Measurements from ENCODE around the gene AURKB.
A peak's percentile ranks its signal among the peaks of the same experiment; 100 is the strongest.
"Not testable (repeated sequence)": the region's sequence is repeated elsewhere in the genome, so short reads cannot be mapped to it uniquely, and the experiment has no call there.

AURKB gene

DNA sequence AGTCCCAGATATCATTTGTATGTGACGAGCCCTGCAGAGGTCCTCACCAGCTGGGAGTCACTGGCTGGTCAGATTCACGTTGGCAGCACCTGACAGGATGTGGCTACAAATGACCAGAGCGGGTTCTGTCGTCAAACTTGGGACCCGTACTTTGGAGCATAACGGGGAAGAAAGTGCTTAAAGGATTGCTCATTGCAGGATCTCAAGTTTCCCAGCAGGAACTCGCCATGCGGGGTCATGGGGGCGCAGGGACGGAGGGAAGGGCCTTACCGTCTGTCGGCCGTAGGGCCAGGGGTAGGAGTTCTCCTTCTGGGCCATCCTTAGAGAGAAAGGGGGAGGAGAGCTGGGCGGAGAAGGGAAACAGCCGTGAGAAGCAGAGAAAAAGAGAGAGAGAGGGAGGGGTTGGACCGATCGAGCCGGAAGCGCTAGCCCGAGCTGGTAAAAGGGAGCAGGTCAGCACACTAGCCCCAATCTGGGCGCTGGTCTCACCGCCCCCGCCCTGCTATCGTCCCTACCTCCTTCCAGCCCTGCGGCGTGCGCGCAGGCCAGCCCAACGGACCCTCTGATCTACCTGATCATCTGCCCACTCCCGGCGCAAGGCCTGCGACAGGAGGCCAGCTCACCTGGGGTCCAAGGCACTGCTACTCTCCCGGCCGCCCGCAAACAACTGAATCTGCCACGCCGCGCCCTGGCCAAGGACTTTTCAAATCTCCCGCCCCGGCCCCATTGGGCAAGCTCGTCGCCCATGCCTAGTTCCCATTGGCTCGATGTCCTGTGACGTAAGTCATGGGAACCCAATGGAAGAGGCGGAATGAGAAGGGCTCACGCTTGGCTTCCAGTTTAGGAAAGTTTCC, at the start of gene AURKB:
Gene AURKB, minus strand, starts transcription at position 669 of the 854 bp plus-strand sequence. Its CDS starts 351 bp downstream, at position 318.
- DNase-seq, result peak; percentile 83

DNA sequence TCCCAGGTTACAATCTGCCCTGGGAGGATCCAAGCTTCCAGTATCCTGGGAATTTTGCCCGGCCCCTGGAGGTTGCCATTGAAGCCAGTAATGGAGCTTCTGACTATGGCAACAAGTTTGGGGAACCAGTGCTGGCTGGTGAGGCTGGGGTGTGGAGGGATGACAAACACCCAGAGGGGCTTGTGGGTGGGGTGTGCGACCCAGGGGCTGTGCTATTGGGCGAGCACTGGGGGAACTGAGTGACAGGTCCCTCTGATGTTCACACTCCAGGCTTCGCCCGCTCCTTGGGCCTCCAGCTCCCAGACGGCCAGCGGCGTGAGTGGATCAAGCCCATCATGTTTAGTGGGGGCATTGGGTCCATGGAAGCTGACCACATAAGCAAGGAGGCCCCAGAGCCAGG, 47.4 kb upstream of the AURKB start:
- no peak for DNase-seq

DNA sequence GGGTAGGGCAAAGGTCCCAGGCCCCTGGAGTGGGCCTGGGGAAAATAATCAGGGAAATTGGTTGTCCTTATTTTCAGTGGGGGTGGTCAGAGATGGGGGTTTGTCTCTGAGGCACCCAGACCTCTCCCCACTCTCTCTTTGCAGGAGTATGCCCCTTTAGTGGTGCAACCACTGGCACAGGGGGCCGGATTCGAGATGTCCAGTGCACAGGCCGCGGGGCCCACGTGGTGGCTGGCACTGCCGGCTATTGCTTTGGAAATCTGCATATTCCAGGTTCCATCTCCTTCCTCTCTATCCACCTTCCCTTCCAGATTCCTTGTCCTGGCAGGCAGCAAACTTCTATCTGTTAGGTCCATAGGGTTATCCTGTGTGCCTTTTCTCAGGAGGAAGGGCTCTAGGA, 46.3 kb upstream of the AURKB start:
- no peak for DNase-seq

DNA sequence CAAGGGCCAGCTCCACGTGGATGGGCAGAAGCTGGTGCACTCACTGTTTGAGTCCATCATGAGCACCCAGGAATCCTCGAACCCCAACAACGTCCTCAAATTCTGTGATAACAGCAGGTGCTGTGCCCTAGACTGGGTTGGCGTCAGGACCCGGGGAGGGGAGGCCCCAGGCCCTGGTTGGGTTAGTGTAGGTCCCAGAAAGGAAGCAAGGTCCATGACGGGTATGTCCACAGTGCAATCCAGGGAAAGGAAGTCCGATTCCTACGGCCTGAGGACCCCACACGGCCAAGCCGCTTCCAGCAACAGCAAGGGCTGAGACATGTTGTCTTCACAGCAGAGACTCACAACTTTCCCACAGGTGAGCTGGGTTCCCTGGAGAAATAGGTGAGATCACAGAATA, 45.9 kb upstream of the AURKB start:
- DNase-seq, result no peak

DNA sequence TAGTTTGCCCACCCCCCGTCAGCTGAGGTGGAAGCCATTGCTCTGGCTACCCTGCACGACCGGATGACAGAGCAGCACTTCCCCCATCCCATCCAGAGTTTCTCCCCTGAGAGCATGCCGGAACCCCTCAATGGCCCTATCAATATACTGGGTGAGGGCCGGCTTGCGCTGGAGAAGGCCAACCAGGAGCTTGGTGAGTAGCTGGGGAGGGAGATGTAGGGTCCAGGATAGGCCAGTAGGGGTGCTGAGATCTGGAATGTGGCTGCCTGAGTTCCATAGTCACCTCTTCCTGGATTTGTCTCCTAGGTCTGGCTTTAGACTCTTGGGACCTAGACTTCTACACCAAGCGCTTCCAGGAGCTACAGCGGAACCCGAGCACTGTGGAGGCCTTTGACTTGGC, 45.1 kb upstream of the AURKB start:
- no peak for DNase-seq

DNA sequence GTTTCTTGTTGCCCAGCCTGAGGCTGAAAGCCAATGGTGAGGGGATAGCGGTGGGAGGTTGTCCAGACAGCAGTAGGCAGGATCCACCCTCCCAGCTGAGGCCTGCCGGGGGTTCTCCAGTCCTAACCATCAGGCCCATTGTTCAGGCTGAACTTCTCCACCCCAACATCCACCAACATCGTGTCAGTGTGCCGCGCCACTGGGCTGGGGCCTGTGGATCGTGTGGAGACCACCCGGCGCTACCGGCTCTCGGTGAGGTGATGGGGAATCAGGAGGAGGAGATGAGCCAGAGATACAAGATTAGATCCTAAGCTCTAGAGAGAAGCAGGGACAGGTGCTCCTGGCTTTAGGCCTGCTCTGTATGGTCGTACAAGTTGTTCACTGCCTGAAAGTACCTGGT, 44.5 kb upstream of the AURKB start:
- DNase-seq, result no peak

DNA sequence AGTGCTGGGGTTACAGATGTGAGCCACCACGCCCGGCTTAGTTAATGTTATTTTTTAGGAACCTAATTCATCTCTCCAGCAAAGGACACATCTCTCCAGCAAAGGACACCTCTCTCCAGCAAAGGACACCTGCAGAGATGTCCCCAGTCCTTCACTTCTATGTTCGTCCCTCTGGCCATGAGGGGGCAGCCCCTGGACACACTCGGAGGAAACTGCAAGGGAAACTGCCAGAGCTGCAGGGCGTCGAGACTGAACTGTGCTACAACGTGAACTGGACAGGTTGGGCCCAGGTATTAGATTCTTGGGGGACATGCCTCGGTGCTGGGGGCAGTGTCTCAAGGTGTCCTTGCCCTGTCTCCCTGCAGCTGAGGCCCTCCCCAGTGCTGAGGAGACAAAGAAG, 43.4 kb upstream of the AURKB start:
- no peak for DNase-seq

DNA sequence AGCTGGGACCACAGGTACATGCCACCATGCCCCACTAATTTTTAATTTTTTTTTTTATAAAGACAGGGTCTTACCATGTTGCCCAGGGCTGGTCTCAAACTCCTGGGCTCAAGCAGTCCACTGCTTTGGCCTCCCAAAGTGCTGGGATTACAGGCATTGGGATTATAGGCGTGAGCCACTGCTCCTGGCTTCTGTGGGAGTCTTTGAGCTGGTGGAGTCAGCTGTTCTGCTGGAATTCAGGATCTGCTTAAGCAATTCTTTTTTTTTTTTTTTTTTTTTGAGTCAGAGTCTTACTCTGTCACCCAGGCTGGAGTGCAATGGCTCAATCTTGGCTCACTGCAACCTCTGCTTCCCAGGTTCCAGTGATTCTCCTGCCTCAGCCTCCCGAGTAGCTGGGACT, 41.0 kb upstream of the AURKB start:
- DNase-seq, result not testable (repeated sequence)

DNA sequence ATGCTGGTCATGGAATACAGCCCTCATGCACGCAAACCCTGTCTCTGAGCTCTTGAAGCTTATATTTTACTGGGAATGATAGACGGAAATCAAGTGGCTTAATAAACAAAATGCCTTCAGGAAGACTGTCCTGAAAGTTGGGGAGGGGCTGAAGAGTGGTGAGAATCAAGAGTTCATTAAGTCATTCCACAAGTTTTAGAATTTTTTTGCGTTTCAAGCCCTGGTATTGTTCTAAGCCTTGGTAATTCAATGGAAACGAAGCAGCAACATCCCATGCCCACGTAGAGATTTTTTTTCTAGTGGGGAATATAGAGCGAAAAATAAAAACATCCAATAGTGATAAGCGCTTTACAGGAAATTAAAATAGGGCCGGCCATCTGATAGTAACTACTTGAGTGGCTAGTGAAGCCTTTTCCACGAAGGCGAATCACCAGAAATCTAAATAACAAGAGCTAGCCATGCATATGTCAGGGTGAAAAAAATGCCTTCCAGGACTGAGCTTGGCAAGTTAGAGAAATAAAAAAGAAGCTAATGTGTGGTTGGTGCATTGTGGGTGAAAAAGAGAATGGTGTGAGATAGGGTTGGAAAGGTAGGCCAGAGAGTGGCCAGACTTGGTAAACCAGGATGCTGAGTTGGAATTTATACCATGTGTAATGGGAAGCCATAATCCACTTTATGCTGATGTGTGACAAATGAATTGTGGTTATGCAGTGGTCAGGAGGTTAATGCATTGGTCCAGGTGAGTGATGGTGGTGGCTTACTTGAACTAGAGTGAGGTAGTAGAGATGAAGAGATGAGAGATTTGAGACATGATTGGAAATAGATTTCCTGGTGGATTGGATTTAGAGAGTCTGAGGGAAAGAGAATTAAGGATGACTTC, 39.5 kb upstream of the AURKB start:
- no peak for DNase-seq

DNA sequence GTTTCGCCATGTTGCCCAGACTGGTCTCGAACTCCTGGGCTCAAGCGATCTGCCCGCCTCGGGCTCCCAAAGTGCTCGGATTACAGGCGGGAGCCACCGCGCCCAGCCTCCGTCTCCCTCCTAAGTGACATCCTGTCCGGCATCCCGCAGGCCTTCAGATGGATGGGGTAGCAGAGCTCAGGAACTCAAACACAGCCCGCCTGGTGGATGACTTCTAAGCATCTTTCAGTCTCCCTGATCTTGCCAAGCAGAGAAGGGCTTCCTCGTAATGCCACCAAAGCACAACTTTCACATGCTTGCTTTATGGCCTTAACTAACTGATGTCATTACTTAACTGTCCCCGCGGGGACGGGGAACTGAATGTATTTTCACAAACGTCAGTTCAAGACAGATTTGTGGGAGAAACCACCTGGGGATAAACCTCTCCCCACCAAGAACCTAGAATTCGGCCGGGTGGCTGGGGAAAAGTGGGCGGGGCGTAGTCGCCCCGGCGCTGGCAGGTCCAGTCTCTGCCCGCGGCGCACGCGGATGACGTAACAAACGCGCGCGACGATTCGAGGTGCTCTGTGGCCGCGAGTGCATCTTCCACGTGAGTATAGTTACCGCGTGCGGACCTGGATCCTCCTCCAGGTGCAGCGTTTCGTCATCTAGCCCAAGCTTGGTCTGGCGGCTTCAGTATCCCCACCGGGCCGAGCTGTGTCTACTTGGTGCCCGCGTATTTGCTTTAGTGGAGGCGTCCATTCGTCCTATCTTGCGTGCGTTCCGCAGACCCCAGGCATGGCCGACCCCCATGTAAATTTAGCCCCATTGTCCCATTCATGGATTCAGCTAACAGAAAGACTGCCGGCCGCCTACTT, 38.6 kb upstream of the AURKB start, which contains the start of gene PFAS:
Gene PFAS, plus strand, starts transcription at position 539 of the 857 bp plus-strand sequence. CDS start 4,649 bp downstream, outside the sequence.
- peak; percentile 53 for DNase-seq

DNA sequence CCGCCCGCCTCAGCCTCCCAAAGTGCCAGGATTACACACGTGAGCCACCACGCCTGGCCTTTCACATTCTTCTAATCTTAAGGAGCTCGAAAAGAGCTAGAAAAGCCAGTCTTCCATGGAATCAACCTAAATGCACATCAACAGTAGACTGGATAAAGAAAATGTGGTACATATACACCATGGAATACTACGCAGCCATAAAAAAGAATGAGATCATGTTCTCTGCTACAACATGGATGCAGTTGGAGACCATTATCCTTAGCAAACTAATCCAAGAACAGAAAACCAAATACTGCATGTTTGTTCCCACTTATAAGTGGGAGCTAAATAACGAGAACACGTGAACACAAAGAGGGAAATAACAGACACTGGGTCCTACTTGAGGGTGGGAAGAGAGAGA, 34.4 kb upstream of the AURKB start:
- no peak for DNase-seq

DNA sequence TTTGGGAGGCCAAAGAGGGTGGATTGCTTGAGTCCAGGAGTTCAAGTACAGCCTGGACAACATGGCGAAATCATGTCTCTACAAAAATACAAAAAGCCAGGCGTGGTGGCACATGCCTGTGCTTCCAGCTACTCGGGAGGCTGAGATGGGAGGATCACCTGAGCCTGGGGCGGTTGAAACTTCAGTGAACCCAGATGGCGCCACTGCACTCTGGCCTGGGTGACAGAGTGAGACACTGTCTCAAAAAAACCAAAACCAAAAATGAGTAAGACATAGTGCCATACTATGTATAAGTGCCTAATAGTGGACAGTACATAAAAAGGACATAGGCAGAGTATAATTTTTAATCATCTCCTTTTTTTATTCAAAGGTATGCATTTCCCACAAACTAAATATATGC, 33.5 kb upstream of the AURKB start:
- no peak for DNase-seq

DNA sequence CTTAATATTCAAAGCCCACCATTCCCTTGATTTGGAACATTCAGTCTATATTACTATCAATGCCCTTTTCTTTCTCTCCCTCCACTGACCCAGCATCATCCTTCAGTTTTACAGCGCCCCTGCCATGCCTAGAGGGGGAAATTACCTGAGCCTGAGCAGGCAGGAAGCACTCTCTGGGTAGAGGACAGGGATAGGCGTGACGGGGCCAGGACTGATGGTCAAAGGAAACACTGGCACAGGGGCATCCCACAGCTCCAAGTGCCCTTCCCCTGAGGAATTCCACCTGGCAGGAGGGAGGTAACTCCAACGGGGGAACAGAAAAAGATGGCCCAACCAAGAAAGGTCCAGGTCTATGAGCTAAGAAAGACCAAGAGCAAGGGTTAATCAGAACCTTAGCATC, 27.5 kb upstream of the AURKB start:
- no peak for DNase-seq

DNA sequence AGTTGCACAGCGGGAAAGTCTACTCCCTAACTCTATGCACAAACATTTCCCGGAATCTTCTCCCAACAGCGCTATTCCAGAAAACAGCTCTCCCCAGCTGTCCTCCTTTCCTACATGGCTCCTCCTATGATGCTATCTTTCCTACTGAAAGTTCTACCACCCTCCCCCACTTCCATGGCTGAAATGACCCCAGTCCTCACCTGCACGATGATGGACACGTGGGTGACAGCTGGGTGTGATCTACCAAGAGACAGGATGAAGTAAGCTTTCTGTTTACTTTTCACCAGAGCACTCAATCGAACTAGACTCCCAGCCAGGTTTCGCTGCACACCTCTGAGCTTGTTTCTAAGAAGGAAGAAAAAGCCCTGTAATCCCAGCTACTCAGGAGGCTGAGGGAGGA, 26.8 kb upstream of the AURKB start:
- no peak for DNase-seq

DNA sequence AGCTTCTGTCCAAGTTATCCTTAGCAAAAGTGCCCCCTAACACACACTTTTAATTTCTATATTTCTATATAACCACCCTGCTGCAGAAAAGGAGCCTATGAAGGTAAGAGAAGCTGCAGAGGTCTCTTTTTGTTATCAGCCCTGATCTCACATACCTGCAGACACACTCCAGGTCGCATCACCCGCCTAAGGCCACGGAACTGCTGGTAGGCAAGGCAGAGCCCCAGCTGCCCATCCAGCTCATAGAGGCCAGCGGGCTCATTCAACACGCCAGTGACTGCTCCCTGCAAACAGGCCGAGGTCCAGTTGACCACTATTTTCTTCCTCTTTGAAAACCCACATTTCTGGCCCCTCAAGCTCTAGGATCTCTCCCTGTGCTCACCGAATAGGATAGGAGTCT, 25.3 kb upstream of the AURKB start:
- no peak for DNase-seq

DNA sequence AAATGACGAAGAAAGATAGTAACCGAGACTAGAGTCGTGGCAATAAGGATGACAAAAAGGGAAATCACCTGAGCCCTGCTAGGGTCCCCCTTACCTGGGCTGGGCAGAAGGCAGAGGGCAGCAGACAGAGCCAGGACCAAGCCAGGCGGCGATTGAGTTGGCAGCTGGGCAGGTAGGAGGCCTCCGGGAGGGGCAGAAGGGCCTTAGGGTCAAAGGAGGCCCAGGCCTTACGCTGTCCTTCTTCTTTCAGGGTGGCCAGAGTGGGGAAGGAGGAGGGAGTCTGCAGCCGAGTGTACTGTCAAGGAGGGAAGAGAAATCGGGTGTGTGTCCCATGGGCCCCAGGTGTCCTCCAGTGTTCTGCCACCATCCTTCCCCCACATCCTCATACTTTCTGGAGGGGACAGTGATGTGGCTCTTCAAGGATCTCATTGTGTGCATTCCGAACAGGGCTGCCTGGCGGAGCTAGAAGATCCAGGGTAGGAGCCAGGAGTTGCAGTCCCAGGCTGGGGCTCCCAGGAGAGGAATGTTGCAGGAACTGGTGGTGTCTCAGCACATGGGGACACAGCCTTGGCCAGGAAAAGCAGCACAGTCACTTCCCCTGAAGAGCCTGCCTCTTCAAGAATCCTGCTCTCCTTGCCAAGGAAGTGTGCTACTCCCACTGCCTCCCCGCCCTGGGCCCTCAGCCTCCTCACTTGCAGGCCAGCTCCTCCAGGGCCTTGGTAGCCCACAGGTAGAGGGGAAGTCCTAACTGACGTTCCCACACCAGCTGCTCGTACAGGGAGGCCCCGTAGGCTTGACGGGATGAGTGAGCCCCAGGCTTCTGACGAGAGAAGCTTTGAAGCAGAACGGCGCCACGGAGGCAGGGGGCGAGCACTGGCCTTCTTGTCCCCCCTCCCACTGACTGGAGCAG, 24.2 kb upstream of the AURKB start:
- no peak for DNase-seq

DNA sequence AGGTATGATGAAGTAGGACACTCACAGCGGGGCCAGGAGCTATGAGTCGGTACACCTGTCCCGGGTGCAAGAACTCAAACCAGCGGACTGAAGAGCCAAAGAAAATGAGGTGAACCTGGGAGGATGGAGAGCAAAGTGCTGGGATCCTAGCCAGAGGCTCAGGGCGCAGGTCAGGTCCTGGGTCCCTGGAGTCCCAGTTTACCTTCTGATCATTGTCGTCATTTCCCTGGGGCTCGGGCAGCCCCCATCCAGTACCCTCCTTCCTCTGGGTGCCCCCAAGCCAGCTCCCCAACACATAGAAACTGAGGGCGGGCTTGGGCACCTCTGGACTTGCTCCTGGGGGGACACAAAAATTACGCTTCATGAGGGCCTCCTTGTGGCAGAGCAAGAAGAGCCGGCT, 21.3 kb upstream of the AURKB start:
- no peak for DNase-seq

DNA sequence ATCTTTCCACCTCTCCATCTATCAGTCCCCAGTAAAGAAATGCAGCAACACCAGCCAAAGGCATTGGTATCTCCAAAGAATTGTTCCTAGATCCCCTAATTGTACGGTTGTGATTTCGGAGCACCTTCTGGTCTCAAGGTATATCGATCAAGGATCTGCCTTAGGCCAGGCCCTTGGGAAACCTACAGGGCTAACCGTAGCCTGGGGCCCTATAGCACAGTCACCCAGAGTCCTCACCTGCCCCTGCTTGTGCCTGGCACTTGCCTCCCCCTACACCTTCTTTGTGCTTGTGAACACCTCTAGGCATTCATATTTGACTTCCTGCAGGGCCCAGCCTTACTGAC, 16.8 kb upstream of the AURKB start:
- DNase-seq, result no peak

DNA sequence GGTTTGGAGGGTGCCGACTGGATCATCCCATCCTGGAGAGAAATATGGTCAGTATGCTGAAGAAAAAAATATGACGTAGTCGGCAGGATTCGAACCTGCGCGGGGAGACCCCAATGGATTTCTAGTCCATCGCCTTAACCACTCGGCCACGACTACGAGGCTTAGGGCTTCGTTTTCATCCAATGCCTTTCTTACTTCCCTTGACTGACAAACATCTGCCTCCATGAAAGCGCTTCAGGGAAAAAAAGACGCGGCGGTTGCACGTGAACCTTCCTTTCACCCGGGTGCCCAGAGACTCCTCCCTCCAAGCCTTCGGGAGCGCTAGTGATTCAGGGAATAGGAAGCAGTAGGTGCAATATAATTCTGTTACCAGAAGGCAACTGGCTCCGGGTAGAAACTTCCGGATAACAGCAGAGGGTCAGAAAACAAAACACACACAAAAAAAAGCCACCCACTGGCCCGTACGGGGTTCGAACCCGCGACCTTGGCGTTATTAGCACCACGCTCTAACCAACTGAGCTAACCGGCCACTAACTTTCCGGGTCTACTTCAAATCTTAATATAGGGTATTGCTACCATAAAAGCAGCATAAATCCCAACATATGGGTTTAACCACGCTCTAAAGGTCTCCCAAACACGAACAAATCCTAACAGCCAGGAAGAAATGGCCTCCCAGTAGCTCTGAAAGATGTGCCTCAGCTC, 16.3 kb upstream of the AURKB start:
- no peak for DNase-seq

DNA sequence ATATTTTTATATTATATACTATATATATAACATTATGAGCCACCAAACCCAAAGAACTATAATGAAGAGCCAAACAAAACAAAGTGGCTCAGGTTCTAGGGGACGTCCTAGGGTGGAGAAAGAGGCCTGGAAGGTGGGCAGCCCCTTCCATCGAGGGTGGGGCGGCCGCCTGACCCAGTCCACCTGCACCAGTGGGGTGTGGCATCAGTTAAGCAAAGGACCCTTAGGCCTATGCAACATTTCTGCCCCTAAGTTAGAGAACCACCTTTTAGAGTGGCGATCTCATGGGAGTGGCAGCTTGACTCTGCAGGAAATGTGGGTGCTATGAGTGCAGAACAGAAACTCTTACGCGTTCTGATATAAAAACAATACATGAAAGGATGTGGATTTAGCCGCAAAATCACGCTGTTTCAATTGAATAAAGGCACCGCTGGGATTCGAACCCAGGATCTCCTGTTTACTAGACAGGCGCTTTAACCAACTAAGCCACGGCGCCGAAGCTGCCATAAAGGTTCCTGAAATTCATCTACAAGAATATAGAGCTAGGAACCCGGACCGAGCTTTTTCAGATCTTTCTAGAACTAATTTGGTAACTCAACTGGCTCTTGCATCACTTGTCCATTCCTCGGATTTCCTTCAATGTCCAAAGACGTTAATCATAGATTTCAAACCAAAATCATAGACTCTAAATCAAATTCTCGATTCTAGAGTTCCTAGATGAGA, 15.6 kb upstream of the AURKB start:
- no peak for DNase-seq

All from DMS79 treated with DMSO at 0.1 percent for 48 hours (cell line).